Stimulated activated memory B cell treated with anti-CD40 and anti-IgM and Interleukin-4, amounts not matched to agents 10 μg/mL and 1 μg/mL and 100 μg/mL, for 72 hours (primary cell): ENCODE measurements around the gene FCGBP.
"Not testable (repeated sequence)": the region's sequence is repeated elsewhere in the genome, so short reads cannot be mapped to it uniquely, and the experiment has no call there.

ENCODE experiments used
- ATAC-seq: fragments of 150-1000 bp; cut with Tn5 transposase; 2 replicates; pipeline ENCODE4 v1.10.0; 2021
- H3K27ac Mint-ChIP-seq: one replicate; pipeline ENCODE4 v1.8.0; 2022; ENCODE audit warnings: mild to moderate bottlenecking, mixed read lengths
- H3K27me3 Mint-ChIP-seq: one replicate; pipeline ENCODE4 v1.8.0; 2022; ENCODE audit warnings: mixed read lengths
- H3K36me3 Mint-ChIP-seq: one replicate; pipeline ENCODE4 v1.8.0; 2022; ENCODE audit warnings: mixed read lengths
- H3K4me1 Mint-ChIP-seq: one replicate; pipeline ENCODE4 v1.8.0; 2022; ENCODE audit warnings: mixed read lengths
- H3K4me3 Mint-ChIP-seq: one replicate; pipeline ENCODE4 v1.8.0; 2022; ENCODE audit warnings: mild to moderate bottlenecking, moderate library complexity, mixed read lengths
- H3K9me3 Mint-ChIP-seq: one replicate; pipeline ENCODE4 v1.8.0; 2022; ENCODE audit warnings: mixed read lengths

FCGBP gene

DNA sequence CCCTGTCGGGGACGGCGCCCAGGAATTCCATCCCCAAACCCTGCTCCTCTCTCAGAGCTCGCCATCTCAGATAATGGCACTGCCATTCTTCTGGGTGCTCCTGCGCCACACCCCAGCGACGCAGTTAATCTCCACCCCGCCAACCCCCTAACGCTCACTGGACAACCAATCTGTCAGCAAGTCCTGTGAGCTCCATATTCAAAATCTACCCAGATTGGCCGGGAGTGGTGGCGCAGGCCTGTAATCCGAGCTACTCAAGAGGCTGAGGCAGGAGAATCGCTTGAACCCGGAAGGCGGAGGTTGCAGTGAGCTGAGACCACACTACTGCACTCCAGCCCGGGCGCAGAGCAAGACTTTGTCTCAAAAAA, 18.6 kb downstream of the FCGBP start:
- Mint-ChIP-seq H3K36me3 (peaks cover 6% of the 10 kb centered on the region), H3K4me3 (no peak overlapping the region), H3K4me1 (peaks cover 16% of the 10 kb centered on the region), H3K9me3 (no peaks in the 10 kb centered on the region), H3K27ac (no peak overlapping the region), H3K27me3 (no peaks in the 10 kb centered on the region)
- no peak for ATAC-seq

DNA sequence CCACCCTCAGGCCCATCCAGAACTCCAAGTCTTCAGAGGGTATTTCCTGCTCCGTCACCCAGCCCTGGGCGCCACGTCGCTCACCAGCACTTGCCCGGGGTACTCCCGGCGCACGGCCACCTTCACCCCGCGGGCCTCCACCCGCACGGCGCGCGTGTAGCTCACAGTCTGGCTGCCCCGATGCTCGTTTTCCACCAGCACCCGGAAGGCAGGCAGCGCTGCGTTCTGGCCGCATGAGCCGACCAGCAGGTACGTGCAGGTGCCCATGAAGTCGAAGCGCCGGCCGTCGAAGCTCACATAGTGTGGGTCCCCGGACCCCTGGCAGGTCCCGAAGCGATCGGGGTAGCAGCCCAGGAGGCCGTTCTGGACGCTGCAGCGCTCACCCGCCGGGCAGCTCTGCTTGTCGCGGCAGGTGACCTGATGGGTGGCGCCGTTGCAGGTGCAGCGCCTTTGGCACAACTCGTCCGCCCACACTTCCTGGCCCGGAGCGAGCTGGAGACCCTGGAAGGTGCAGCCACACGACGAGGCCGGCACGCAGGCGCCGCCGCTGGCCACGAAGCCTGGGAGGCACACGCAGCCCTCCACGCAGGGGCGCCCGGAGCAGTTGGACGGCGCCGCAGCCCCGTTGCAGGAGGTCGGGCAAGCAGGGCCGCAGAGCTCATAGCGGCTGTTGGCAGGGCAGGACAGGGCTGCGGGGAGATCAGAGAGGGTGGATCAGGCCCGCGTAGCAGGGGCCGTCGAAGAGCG, 19.2 kb downstream of the FCGBP start:
- peaks cover 6% of the 10 kb centered on the region for H3K36me3 Mint-ChIP-seq
- H3K27me3 Mint-ChIP-seq: no peaks in the 10 kb centered on the region
- H3K27ac Mint-ChIP-seq: no peak overlapping the region
- H3K9me3 Mint-ChIP-seq: no peaks in the 10 kb centered on the region
- ATAC-seq: no peak
- H3K4me3 Mint-ChIP-seq: no peak overlapping the region
- H3K4me1 Mint-ChIP-seq: peaks cover 16% of the 10 kb centered on the region

DNA sequence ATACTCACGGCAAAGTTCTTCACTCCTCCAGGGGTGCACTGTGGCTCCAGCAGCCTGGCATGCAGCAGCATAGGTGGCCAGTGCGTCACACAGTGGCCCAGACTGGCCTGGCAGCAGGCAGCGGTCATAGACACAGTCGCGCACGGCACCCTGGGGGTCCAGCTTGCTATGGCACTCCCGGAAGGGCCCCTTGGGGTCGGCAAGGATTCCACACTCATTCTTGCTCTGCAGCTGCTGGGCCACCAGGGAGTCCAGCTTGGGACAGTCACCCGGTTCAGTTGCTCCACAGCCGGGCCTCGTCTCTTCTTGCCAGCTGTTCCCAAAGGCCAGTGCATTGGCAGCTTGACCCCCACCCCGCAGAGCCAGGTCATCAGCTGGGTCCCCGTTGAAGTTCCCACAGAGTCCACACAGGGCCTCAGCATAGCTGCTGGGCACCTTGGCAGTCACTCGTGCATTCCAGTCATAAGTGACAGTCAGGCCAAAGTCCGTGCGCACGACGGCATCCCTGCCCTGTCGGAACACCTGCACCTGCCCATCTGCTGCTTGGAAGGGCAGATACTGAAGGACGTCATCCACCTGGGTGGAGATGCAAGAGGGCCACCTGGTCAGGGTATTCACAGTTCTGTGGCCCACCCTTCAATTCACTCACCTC, 20.6 kb downstream of the FCGBP start:
- H3K9me3 Mint-ChIP-seq: no peaks in the 10 kb centered on the region
- no peaks in the 10 kb centered on the region for H3K27me3 Mint-ChIP-seq
- peaks cover 16% of the 10 kb centered on the region for H3K4me1 Mint-ChIP-seq
- no peak overlapping the region for H3K4me3 Mint-ChIP-seq
- no peak overlapping the region for H3K27ac Mint-ChIP-seq
- no peak for ATAC-seq
- H3K36me3 Mint-ChIP-seq: peaks cover 6% of the 10 kb centered on the region

DNA sequence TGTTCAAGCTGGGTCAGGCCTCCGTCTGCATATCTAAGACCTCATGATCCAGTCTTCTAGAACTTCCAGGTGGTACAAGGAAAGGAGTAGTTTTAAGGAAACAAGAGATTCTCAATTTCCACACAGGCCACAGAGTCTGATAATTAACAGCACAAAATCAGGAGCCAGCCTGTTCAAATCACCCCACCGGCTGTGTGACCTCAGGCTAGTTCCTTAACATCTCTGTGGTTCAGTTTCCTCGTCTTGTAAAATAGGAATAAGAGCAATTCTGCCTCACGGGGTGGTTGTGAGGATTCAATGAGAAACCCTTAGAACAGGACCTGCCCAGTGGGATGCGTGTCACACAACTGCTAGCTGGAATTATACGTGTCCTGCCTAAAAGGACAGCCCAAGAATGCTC, 25.6 kb downstream of the FCGBP start:
- ATAC-seq: no peak
- H3K4me1 Mint-ChIP-seq: peaks cover 18% of the 10 kb centered on the region
- no peak overlapping the region for H3K27ac Mint-ChIP-seq
- no peaks in the 10 kb centered on the region for H3K27me3 Mint-ChIP-seq
- H3K36me3 Mint-ChIP-seq: no peaks in the 10 kb centered on the region
- no peaks in the 10 kb centered on the region for H3K9me3 Mint-ChIP-seq
- no peak overlapping the region for H3K4me3 Mint-ChIP-seq

DNA sequence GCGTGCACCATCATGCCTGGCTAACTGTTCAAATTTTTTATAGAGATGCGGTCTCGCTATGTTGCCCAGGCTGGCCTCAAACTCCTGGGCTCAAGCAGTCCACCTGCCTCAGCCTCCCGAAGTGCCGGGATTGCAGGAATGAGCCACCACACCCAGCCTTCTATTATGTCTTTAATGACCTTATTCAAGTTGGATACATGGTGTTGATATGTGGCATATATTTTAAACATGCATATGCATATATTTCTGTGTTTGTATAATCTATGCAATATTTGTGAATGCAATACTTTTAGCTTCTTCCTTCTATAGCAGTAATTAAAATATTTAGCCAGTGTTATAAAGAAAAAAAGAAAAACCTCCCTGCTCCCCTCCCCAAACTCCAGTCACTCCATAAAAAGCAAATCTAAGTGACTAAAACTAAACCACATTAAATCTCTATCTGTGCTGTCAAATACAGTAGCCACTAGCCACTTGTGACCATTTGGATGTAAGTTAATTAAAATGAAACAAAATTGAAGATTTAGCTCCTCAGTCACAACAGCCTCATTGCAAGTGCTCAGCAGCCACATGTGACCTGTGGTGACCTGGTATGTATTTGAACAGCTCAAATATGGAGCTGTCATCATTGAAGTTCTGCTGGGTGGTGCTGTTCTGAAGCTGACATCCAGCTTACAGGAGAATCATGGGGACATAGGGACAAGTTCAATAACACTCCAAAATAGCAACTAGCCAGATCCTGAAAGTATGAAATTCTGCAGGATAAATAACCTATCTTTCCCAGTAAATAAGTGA, 27.4 kb downstream of the FCGBP start:
- no peak overlapping the region for H3K27ac Mint-ChIP-seq
- H3K9me3 Mint-ChIP-seq: no peaks in the 10 kb centered on the region
- no peak for ATAC-seq
- no peaks in the 10 kb centered on the region for H3K27me3 Mint-ChIP-seq
- H3K4me3 Mint-ChIP-seq: no peak overlapping the region
- H3K4me1 Mint-ChIP-seq: peaks cover 18% of the 10 kb centered on the region
- no peaks in the 10 kb centered on the region for H3K36me3 Mint-ChIP-seq

DNA sequence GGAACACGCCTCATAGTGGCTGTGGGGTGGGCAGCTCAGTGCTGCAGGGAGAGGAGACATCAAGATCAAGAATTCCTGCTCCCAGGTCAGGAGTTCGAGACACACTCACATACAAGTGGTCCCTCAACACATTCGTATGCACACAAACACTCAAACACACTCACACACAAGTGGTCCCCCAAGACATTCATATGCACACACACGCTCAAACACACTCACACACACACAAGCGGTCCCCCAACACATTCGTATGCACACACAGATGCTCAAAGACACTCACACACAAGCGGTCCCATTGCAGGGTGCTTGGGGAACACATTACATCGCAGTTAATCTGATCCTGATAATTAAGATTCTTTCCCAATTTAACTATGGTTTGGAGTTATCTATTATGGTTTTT, 28.2 kb downstream of the FCGBP start:
- no peak overlapping the region for H3K27ac Mint-ChIP-seq
- no peak for ATAC-seq
- H3K27me3 Mint-ChIP-seq: no peaks in the 10 kb centered on the region
- H3K4me1 Mint-ChIP-seq: peaks cover 18% of the 10 kb centered on the region
- no peaks in the 10 kb centered on the region for H3K36me3 Mint-ChIP-seq
- H3K4me3 Mint-ChIP-seq: no peak overlapping the region
- H3K9me3 Mint-ChIP-seq: no peaks in the 10 kb centered on the region

DNA sequence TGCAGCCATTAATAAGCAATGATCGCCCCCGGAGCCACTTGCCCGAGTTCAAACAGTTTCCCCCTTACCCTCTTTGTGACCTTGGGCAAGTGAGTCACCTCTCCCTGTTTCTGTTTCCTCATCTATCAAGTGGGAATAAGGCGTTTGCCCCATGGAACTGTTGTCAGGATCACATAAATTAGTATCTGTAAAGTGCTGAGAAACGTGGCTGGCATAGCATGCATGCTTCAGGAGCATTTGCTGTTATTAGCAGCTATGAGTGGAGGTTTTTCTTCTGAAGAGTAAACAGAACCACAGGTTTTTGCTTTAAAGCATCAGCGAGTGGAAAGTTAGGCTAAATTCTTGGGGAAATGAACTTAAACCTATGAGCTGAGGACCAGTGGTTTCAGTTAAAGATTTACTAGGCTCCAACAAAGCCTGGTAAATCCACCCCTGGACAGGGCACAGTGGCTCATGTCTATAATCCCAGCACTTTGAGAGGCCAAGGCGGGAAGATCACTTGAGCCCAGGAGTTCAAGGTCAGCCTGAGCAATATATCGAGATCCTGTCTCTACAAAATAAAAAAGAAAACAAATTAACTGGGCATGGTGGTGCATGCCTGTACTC, 30.8 kb downstream of the FCGBP start:
- H3K9me3 Mint-ChIP-seq: not testable (repeated sequence)

DNA sequence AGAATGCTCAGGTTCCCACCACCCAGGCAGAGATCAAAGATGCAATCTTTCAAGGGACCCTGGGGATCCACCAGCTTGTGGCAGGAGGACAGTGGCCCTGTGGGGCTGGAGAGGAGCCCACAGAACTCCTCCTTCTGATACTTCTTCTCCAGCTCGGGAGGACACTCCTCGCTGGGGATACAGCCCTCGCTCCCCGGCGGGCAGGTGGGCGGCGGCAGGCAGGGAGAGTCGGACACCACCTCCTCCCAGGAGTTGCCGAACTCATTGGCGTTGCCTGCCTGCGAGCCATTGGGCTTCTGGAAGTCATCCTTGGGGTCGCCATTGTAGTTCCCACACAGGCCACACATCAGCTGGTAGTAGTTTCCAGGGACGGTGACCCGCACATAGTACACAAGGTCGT, 32.1 kb downstream of the FCGBP start:
- H3K36me3 Mint-ChIP-seq, H3K4me1 Mint-ChIP-seq, ATAC-seq, H3K4me3 Mint-ChIP-seq, H3K9me3 Mint-ChIP-seq, H3K27me3 Mint-ChIP-seq, H3K27ac Mint-ChIP-seq: not testable (repeated sequence)

More for the DNA sequence above, 30.8 kb downstream of the FCGBP start:
- not testable (repeated sequence) for H3K27me3 Mint-ChIP-seq, H3K4me3 Mint-ChIP-seq, ATAC-seq, H3K36me3 Mint-ChIP-seq, H3K27ac Mint-ChIP-seq
- peaks cover 15% of the 10 kb centered on the region for H3K4me1 Mint-ChIP-seq

DNA sequence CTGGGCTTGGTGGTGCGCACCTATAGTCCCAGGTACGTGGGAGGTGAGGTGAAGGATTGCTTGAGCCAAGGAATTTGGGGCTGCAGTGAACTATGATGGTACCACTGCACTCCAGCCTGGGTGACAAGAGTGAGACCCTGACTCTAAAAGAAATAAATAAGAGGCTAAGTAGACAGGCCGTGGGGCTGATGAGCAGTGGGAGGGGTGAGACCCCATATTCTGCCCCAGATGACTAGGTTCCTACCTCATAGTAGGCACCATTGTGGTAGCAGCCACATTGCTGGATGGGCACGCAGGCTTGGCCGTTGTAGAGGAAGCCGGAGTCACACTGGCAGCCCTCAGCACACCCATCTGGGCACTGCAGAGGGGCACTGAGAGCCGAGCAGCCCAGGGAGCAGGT, 32.8 kb downstream of the FCGBP start:
- H3K36me3 Mint-ChIP-seq, H3K27ac Mint-ChIP-seq, ATAC-seq, H3K9me3 Mint-ChIP-seq, H3K27me3 Mint-ChIP-seq, H3K4me3 Mint-ChIP-seq, H3K4me1 Mint-ChIP-seq: not testable (repeated sequence)

DNA sequence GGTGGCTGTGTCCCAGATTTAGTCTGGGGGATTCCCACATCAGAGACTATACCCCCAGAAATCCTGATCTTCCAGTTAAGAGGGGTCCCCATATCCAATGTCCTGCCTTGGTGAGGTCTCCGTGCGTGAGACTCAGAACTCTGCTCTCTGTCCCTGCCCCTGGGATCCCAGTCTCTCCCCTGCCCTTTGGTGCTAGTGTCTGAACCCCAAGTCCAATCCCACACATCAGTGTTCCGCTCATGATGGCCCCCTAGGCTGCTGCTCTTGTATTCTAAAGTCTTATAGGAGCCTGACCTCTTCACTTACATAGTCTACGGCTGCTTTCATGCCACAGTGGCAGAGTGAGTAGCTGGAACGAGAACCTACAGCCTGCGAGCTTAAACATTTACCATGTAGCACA, 35.6 kb downstream of the FCGBP start:
- not testable (repeated sequence) for H3K4me1 Mint-ChIP-seq, H3K27ac Mint-ChIP-seq, H3K27me3 Mint-ChIP-seq

DNA sequence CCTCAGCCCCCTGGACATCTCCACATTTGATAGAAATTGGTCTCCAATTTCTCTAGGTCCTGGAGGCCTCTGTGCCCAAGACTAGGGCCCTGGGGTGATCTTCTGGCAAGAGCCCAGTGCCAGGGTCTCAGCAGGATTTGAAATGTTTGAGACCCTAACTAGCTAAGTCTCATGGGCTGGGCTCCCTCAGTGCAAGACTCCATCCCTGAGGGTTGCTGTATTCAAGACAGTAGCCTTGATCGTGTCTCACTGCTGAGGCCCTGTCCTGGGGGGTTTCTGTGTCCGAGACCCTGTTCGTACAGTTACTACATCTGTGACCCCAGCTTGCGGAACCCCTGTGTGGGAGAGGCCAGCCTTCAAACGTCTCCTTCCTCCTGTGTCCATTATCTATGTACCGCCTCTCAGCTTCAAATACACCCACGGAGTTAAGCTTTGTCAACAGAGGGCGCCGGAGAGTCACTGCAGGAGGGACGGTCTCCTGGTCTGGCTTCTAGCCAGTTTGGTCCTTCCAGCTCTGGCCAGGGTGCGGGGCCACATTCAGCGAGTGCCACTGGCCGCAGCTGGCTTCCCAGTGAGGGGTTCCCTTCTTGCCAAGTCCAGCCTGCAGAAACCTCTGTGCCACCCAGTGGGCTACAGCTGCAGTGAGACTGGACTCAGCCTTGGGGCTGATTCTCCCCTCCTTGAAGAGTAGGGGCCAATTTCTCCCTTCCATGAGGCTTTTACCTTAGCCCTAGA, 36.8 kb downstream of the FCGBP start:
- not testable (repeated sequence) for H3K36me3 Mint-ChIP-seq, H3K4me3 Mint-ChIP-seq, H3K27me3 Mint-ChIP-seq, H3K27ac Mint-ChIP-seq, H3K9me3 Mint-ChIP-seq, H3K4me1 Mint-ChIP-seq
- ATAC-seq: peak; percentile 64

More for the DNA sequence above, 35.6 kb downstream of the FCGBP start:
- H3K36me3 Mint-ChIP-seq, H3K4me3 Mint-ChIP-seq, H3K9me3 Mint-ChIP-seq, ATAC-seq: not testable (repeated sequence)

DNA sequence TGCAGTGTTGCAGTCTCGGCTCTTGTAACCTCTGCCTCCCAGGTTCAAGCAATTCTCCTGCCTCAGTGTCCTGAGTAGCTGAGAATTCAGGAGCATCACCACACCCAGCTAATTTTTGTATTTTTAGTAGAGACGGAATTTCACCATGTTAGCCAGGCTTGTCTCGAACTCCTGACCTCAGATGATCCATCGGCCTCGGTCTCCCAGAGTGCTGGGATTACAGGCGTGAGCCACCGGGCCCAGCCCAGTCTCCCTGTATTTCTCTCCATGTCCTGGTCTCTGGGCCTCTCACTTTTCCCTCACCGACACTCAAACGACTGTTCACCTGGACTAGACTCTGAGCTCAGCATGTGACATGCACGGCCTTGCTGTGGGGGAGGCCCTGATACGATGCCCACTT, 39.3 kb downstream of the FCGBP start:
- H3K36me3 Mint-ChIP-seq, ATAC-seq, H3K4me3 Mint-ChIP-seq, H3K4me1 Mint-ChIP-seq, H3K27ac Mint-ChIP-seq, H3K27me3 Mint-ChIP-seq, H3K9me3 Mint-ChIP-seq: not testable (repeated sequence)

DNA sequence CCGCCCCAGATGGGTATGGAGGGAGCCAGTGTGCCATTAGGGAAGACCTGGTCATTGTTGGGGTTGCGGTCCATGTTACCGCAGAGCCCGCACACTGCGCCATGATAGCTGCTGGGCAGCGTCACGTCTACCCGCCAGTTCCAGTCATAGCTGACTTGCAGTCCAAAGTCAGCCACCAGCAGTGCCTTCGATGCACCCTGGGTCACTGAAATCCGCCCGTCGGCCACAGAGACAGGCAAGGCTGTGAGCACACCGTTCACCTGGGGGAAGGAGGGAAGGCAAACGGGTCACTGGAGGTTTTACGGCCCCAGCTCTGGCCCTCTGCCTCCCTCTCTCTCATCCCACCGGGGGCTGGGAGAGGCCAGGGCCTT, 40.2 kb downstream of the FCGBP start:
- H3K27ac Mint-ChIP-seq, H3K27me3 Mint-ChIP-seq, H3K9me3 Mint-ChIP-seq, H3K36me3 Mint-ChIP-seq, ATAC-seq, H3K4me3 Mint-ChIP-seq, H3K4me1 Mint-ChIP-seq: not testable (repeated sequence)

DNA sequence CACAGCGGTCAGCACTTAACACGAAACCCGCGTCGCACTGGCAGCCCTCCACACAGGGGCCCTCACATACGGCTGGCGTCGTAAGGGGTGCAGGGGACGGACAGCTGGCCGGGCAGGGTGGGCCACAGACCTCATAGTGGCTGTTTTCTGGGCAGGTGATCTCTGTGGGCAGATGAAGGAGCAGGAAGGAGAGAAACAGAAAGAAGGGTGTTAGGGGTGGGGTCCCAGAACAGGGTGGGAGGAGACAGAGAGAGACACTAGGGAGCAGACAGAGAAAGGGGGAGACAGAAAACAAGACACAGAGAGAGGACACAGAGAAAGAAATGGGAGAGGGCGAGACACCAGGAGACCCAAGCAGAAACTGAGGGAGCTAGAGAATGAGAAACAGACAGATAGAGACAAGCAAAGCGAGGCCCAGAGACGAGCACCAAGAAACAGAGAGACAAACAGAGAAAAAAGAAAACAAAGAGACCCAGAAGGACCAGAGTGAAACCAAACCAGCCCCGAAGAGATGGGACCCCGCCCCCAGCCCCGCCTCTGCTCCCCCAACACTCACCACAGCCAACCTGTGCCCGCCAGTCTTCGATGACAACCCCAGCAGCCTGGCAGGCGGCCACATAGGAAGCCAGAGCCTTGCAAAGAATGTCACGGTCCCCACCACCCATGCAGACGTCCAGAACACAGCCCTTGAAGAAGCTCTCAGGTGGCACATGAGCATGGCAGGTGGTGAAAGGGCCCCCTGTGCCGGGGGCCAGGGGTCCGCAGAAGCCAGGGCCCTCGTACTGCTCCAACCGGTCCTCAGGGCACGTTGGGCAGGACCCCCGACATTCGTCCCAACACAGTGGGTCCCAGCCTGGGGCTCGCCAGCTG, 40.8 kb downstream of the FCGBP start:
- not testable (repeated sequence) for H3K4me3 Mint-ChIP-seq, H3K27me3 Mint-ChIP-seq, H3K9me3 Mint-ChIP-seq, H3K4me1 Mint-ChIP-seq, H3K36me3 Mint-ChIP-seq, H3K27ac Mint-ChIP-seq
- peak; percentile 14 for ATAC-seq
